D721Med (cell line): ENCODE data around the gene ADARB2.
"Not testable (repeated sequence)": the region's sequence is repeated elsewhere in the genome, so short reads cannot be mapped to it uniquely, and the experiment has no call there.

ENCODE experiments used
- DNase-seq: peaks from one replicate; pipeline ENCODE4 v3.0.0; 2011; ENCODE audit warnings: low spot score; ENCODE audit not compliant: insufficient read length
- FAIRE-seq: peaks from 2 replicates; lab custom pipeline; 2011; peaks lifted over from hg19 to GRCh38; lab: Jason Lieb, UNC
- CTCF ChIP-seq: IDR thresholded peaks from 2 replicates; pipeline ENCODE4 v1.5.1; 2012; ENCODE audit warnings: mild to moderate bottlenecking, control low read depth; ENCODE audit not compliant: insufficient read depth; ENCODE audit errors: missing control alignments

ADARB2 gene

GRCh38 chr10:1774796-1775195 is 37.5 kb upstream of the ADARB2 start:
- TF ChIP-seq CTCF = no peak
- DNase-seq = no peak
- FAIRE-seq = no peak

GRCh38 chr10:1773204-1773603 is 35.9 kb upstream of the ADARB2 start:
- not testable (repeated sequence) for DNase-seq, FAIRE-seq

- no peak for TF ChIP-seq CTCF
- FAIRE-seq = no peak
Observed at GRCh38 chr10:1766049-1766448, 28.7 kb upstream of the ADARB2 start.

GRCh38 chr10:1762076-1762475 is 24.8 kb upstream of the ADARB2 start:
- FAIRE-seq (peak; percentile 96), DNase-seq (peak; percentile 49)
- TF ChIP-seq CTCF = no peak

More at GRCh38 chr10:1766049-1766448, 28.7 kb upstream of the ADARB2 start:
- no peak for DNase-seq

GRCh38 chr10:1754506-1755153 is 17.3 kb upstream of the ADARB2 start:
- FAIRE-seq (no peak), DNase-seq (no peak)
- no peak for TF ChIP-seq CTCF

GRCh38 chr10:1752153-1752552 is 14.8 kb upstream of the ADARB2 start:
- TF ChIP-seq CTCF = no peak
- FAIRE-seq (no peak), DNase-seq (no peak)

- DNase-seq = no peak
- TF ChIP-seq CTCF = no peak
- no peak for FAIRE-seq
Observed at GRCh38 chr10:1747590-1748157, 10.3 kb upstream of the ADARB2 start.
